22Rv1 (cell line): ENCODE results near the gene RNF146.

ENCODE experiments used
- CTCF ChIP-seq: fragments of 450-650 bp; IDR thresholded peaks from 2 replicates; pipeline ENCODE4 v1.5.1; 2017; ENCODE audit warnings: mild to moderate bottlenecking
- ZFX ChIP-seq: fragments of 450-650 bp; IDR thresholded peaks from 2 replicates; pipeline ENCODE4 v1.6.1; 2017; ENCODE audit warnings: antibody characterized with exemption, borderline replicate concordance

DNA sequence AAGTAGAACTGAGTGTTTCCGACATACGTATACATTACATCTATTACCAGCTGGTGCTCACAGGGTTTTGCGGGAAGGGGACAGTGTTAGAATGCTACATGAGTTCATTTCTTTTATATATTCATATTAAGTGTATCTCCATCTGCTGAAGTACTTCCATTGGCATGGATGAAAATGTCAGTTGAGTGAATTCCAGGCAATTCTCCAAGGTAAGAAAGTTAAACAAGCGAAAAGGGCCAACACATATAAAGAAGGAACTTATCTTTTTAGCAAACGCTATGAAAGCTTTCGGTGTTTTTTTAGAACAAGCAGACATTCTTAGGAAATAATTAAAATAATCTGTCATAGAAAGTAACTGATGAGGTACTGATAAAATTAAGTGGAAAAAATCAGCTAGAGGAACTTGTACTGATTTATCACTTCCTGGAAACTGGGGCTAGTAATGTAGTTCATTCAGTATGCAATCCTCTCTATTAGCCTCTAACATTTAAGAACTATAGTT, 34.6 kb downstream of the RNF146 start:
- TF ChIP-seq CTCF (no peak), ZFX (no peak)
